HFF-Myc (cell line): ENCODE data around the gene MAGEB10.

Experiments used
- DNase-seq: peaks from one replicate; pipeline ENCODE4 v3.0.0-alpha.2; 2011; ENCODE audit warnings: low read depth; ENCODE audit errors: extremely low read depth
- H3K4me3 ChIP-seq: replicated peaks from 2 replicates; pipeline ENCODE4 v1.5.1; 2011; ENCODE audit warnings: low read depth, mild to moderate bottlenecking, control low read depth, low read length
- CTCF ChIP-seq: IDR thresholded peaks from 2 replicates; pipeline ENCODE4 v1.5.1; 2012; ENCODE audit warnings: mild to moderate bottlenecking, low read depth, low read length, control low read depth; ENCODE audit errors: missing control alignments

MAGEB10 gene

GRCh38 chrX:27815209-27815608 lies 7.4 kb downstream of the MAGEB10 start:
- no peak for TF ChIP-seq CTCF
- H3K4me3 ChIP-seq: no peak overlapping the region
- no peak for DNase-seq

- DNase-seq: no peak
- TF ChIP-seq CTCF: no peak
- no peak overlapping the region for H3K4me3 ChIP-seq
These were observed 16.0 kb downstream of the MAGEB10 start for GRCh38 chrX:27823812-27824211.

GRCh38 chrX:27838185-27838584 lies 30.4 kb downstream of the MAGEB10 start:
- DNase-seq: no peak
- no peak for TF ChIP-seq CTCF
- no peak overlapping the region for H3K4me3 ChIP-seq

- no peak overlapping the region for H3K4me3 ChIP-seq
- no peak for TF ChIP-seq CTCF
- no peak for DNase-seq
These were observed 33.1 kb downstream of the MAGEB10 start for GRCh38 chrX:27840881-27841280.

- no peak for DNase-seq
- H3K4me3 ChIP-seq: no peak overlapping the region
- TF ChIP-seq CTCF: no peak
These were observed 35.1 kb downstream of the MAGEB10 start for GRCh38 chrX:27842859-27843258.

GRCh38 chrX:27860337-27860736 lies 52.5 kb downstream of the MAGEB10 start:
- no peak for TF ChIP-seq CTCF
- no peak for DNase-seq
- no peak overlapping the region for H3K4me3 ChIP-seq

- no peak for DNase-seq
These were observed 56.0 kb downstream of the MAGEB10 start for GRCh38 chrX:27863809-27864208.

More at GRCh38 chrX:27863809-27864208, 56.0 kb downstream of the MAGEB10 start:
- no peak for TF ChIP-seq CTCF
- no peak overlapping the region for H3K4me3 ChIP-seq
